ENCODE data around the gene ZNF648.
"Not testable (repeated sequence)": the region's sequence is repeated elsewhere in the genome, so short reads cannot be mapped to it uniquely, and the experiment has no call there.

ZNF648 gene

DNA sequence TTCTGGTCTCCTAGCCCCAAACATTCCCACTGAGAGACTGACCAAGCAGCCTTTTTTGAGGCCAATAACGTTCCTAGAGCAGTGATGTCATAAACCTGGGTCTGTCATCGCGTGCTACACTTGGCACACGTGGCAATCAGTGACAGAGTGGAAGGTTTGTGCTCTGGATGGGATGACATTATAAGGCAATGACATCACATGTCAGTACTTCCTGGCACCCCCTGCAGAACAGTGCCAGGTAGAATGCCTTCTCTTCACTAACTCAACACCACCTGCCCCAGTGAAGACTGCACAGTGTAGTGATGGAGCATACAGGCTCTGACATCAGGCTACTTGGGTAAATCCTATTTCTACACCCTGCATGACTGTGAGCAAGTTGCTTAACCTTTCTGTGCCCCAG, 5.4 kb upstream of the ZNF648 start:
- no peak for DNase-seq

- DNase-seq = no peak
Measured at GRCh38 chr1:182065126-182065845, 3.8 kb upstream of the ZNF648 start.

DNA sequence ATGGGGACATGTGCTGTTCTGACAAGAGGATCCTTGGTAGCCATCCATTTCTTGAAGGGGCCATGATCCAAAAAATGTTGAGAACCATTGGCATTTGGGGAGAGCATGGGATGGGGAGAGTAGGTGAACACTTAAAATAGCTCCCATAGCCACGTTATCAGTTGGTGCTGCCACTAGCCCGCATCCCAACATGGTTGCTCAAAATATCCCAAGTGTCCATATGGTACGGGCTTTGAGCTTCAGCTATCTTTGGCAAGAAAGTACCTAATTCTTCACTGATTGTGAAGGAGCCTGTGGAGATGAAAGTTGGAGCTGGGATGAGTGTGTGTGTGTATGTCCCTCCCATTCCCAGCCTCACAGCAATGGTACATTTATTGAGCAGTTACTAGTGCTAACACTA, 3.1 kb upstream of the ZNF648 start:
- DNase-seq = no peak

GRCh38 chr1:182062223-182062622, 711 bp upstream of the ZNF648 start:
- DNase-seq = no peak

GRCh38 chr1:182060877-182061276, 635 bp downstream of the ZNF648 start:
- DNase-seq = no peak

- DNase-seq = no peak
Measured at GRCh38 chr1:182059936-182060335, 1.6 kb downstream of the ZNF648 start.

DNA sequence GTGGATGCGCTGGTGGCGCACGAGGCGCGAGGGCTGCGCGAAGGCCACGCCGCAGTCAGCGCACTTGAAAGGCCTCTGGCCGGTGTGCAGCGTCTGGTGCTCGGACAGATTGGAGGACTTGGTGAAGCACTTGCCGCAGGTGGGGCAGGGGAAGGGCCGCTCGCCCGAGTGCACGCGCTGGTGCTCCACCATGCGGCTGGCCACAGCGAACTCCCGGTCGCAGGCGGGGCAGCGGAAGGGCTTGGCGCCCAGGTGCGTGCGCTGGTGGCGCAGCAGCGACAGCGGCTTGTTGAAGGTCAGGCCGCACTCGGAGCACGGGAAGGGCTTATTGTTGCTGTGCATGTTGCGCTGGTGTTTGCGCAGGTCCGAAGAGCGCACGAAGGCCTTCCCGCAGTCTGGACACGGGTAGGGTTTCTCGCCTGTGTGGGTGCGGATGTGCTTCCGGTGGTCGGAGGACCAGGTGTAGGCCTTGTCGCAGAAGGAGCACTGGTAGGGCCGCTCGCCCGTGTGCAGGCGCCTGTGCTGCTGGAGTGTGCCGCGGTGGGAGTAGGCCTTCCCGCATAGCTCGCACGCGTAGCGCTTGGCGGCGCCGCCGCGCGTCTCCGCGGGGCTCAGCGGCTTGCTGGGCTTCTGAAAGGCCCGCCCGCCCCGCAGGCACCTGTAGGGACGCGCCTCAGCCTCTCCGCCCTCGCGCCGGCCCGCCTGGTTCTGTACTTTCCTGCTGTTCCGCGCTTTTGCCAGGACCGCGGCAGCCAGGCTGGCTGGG, 4.7 kb downstream of the ZNF648 start:
- DNase-seq = no peak

GRCh38 chr1:182054698-182055326, 6.7 kb downstream of the ZNF648 start:
- peak; percentile 86 for DNase-seq

- DNase-seq = no peak
Measured at GRCh38 chr1:182052355-182052754, 9.2 kb downstream of the ZNF648 start.

DNA sequence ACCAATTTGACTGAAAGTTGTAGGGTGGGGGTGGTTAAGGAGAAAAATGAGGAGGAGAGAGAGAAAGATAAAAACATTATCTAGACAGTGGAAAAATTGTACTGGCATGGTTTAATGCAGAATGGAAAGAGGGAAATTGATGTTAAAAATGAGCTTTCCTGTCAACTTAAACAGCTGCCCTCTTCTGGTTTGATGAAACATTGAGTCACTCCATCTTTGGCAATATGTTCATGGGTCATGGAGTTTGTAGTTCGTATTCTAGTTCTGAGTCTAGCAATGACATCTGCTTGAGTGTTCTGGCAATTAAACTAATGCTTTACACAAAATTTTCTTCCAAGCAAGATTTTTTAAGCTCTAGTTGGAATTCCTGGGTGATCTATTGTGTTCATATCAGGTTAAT, 9.6 kb downstream of the ZNF648 start:
- no peak for DNase-seq

- DNase-seq = no peak
Measured at GRCh38 chr1:182050481-182051448, 10.7 kb downstream of the ZNF648 start.

- no peak for DNase-seq
Measured at GRCh38 chr1:182048562-182048961, 12.9 kb downstream of the ZNF648 start.

DNA sequence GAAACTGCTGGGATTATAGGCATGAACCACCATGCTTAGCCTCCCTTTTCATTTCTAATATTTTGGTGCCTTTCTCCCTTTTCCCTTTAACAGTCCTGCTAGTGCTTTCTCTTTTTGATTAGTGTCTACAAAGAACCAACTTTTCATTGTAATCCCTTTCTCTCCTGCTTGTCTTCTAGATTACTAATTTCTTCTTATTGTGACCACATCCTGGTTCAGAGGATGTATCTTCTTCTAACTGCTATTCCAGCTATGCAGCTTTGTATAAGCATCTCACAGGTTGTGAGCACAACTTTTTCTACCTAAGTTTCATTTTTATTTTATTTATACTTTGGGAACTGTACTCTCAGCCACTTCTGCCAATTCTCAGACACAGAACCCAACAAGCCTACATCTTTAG, 14.7 kb downstream of the ZNF648 start:
- DNase-seq = no peak

GRCh38 chr1:182045481-182045880, 16.0 kb downstream of the ZNF648 start:
- not testable (repeated sequence) for DNase-seq

- DNase-seq = no peak
Measured at GRCh38 chr1:182041615-182042014, 19.9 kb downstream of the ZNF648 start.

- DNase-seq = no peak
Measured at GRCh38 chr1:182038220-182038619, 23.3 kb downstream of the ZNF648 start.

GRCh38 chr1:182035097-182035770, 26.3 kb downstream of the ZNF648 start:
- DNase-seq = no peak

GRCh38 chr1:182032251-182032650, 29.3 kb downstream of the ZNF648 start:
- no peak for DNase-seq

GRCh38 chr1:182029379-182030331, 31.9 kb downstream of the ZNF648 start:
- DNase-seq = peak; percentile 99

DNA sequence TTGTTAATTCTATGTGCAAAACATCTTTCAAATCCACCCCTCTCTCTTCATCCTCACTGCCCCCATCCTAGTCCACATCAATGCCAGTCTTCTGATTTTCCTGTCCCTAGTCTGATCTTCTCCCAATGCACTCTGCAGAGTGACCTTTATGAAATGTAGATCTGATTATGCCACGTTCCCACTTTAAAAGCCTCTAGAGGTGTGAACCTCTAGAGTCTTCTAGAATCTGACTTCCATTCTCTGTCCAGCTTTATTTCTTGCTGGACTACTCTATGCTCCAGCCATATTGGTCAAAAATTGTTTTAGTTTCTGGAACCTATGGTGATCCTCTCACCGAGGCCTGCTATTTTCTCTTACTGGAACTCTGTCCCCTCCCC, 32.5 kb downstream of the ZNF648 start:
- DNase-seq = no peak

DNA sequence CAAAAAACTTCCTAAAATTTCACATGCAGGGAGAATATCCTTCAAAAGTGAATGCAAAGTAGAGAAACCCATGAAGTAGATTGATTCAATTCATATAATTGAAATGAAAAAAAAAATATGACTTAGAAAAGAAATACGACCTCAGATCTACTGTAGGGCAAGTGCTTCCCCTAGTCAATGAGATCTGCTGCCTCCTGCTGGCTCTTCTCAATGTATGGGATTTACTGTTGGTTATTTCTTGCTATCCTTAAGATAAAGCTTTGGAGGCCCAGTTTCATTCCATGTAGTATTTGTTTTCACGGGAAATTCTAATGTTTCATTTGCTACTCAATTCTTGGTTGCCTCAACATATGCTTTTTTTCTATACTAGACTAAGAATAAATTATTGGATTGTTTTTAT, 46.2 kb downstream of the ZNF648 start:
- DNase-seq = peak; percentile 28
